Measurements from ENCODE around the gene GAL3ST3. TPM values are rescaled to one million over a fixed set of nuclear protein-coding genes. Genes with fewer than 3 reads are reported as not detected.
"Not testable (repeated sequence)": the region's sequence is repeated elsewhere in the genome, so short reads cannot be mapped to it uniquely, and the experiment has no call there.

GAL3ST3 gene
- total RNA-seq, 4 donors from 2014 or later, result 0.26 to 2.1 (median 1.9) TPM; not detected in 1

DNA sequence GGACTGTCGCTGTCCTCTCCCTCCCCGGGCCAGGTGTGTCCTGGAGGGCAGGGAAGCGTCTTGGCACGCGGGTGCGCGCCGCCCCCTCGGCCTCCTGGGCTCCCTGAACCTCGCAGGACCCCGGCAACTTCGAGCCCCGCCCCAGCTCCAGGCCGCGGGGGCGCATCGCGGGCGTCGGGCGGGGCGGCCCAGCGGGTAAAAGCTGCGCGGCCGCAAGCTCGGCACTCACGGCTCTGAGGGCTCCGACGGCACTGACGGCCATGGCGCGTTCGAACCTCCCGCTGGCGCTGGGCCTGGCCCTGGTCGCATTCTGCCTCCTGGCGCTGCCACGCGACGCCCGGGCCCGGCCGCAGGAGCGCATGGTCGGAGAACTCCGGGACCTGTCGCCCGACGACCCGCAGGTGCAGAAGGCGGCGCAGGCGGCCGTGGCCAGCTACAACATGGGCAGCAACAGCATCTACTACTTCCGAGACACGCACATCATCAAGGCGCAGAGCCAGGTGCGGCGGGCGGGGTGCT lies 37.1 kb downstream of the GAL3ST3 start, which contains the start of gene CST6:
TSS of gene CST6 (plus strand) at position 224 of the 519 bp plus-strand sequence. CDS start at position 261, 37 bp downstream.
- peak within 1 kb of the TSS in 1 of 2 donors; percentile 24 for H3K4me3 ChIP-seq
- no peaks in the 10 kb centered on the region for H3K36me3 ChIP-seq
- intact Hi-C loops (cut with DNase I; ENCODE audit: low total_unique reads), result no loop called here
- TF ChIP-seq CTCF (IDR thresholded peaks at IDR 0.05) (no peak), POLR2A (IDR thresholded peaks at IDR 0.05) (no peak)
- peaks cover 0 to 19% of the 10 kb centered on the region in 2 donors for H3K27me3 ChIP-seq
- H3K4me1 ChIP-seq, result peaks cover 0 to 4% of the 10 kb centered on the region in 2 donors
- no peak for DNase-seq
- H3K27ac ChIP-seq, result no peak within 1 kb of the TSS
- no peaks in the 10 kb centered on the region for H3K9me3 ChIP-seq

DNA sequence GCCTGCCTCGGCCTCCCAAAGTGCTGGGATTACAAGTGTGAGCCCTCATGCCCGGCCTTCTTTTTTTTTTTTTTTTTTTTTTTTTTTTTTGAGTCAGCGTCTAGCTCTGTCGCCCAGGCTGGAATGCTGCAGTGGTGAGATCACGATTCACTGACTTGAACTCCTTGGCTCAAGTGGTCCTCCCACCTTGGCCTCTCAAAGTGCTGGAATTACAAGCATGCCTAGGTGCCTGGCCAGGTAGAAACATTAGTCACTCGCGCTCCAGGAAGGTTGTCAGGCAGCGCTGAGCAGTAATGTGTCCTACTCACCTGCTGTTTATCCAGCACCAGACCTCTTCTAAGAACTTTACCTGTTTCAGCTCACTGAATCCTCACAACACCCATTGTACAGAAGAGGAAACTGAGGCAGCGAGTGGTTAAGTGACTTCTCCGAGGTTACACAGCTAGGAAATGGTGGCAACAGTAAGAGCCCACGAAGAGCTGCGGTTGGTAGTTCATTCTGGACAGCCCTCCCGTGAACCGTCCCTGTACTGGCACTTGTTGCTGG lies 37.6 kb downstream of the GAL3ST3 start:
- TF ChIP-seq POLR2A (IDR thresholded peaks at IDR 0.05), result no peak
- no peak for TF ChIP-seq CTCF (IDR thresholded peaks at IDR 0.05)
- H3K9me3 ChIP-seq, result no peaks in the 10 kb centered on the region
- intact Hi-C loops (cut with DNase I; ENCODE audit: low total_unique reads), result no loop called here
- no peak for DNase-seq
- H3K4me3 ChIP-seq, result peak overlapping the region in 1 of 2 donors; percentile 24
- peaks cover 0 to 19% of the 10 kb centered on the region in 2 donors for H3K27me3 ChIP-seq
- H3K4me1 ChIP-seq, result peaks cover 0 to 4% of the 10 kb centered on the region in 2 donors
- H3K36me3 ChIP-seq, result no peaks in the 10 kb centered on the region
- H3K27ac ChIP-seq, result no peak overlapping the region

DNA sequence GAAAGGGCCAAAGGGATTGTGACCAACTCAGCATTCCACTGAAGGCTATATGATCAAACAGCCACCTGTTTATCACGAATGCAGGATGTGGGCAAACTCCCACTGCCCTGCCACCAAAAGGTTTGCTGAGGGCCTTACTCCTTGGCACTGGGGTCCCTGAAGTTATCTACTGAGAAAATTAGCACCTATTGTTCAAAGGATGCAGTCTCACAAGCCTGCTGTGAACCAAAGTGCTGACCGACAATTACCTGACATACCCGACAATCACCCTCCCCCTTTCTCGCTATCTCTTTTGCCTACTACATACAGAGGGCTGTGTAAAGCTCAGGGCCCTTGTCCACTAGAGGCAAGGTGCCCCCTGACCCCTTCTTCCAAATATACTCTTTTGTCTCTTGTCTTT lies 38.9 kb downstream of the GAL3ST3 start:
- H3K36me3 ChIP-seq; intact Hi-C loops (cut with DNase I; ENCODE audit: low total_unique reads); H3K4me3 ChIP-seq; H3K27ac ChIP-seq; H3K9me3 ChIP-seq; H3K4me1 ChIP-seq; DNase-seq: not testable (repeated sequence)
- H3K27me3 ChIP-seq, result peaks cover 0 to 19% of the 10 kb centered on the region in 2 donors

DNA sequence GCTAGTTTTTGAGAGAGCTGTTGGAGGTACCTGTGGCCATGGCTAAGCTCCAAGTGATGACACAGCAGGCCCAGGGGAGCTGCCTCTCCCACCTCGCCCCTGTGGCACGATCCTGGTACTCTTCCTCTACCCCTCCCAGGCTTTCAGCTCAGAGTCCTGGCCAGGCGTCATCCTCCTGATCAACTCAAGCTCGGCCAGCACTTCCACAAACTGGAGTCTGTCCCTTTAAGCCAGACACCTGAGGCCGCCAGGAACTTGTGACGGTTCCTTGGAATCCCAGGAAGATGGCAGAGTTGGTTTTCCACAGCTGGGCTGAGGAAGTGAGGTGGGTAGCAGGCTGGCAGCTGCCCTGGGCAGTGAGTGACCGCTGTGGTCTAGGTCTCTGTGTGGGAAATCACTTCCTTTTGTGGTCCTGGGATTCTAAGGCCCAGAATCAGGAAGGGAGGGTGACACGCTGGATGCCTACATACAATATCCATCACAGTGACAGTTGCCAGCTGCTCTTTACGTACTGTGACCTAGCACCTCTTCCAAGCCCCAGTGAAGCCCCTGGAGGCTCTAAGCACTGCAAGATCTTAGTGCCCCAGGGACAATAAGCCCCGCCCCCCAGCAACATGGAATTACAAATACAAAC lies 40.4 kb downstream of the GAL3ST3 start:
- intact Hi-C loops (cut with DNase I; ENCODE audit: low total_unique reads), result no loop called here
- H3K27ac ChIP-seq, result no peak overlapping the region

GRCh38 chr11:66008095-66008467 lies 40.9 kb downstream of the GAL3ST3 start:
- no peak for TF ChIP-seq CTCF (IDR thresholded peaks at IDR 0.05)
- no peak for TF ChIP-seq POLR2A (IDR thresholded peaks at IDR 0.05)
- Histone ChIP-seq H3K27ac (no peak overlapping the region), H3K9me3 (no peaks in the 10 kb centered on the region), H3K4me3 (no peak overlapping the region), H3K4me1 (peaks cover 3 to 9% of the 10 kb centered on the region in 2 donors), H3K27me3 (peaks cover 0 to 9% of the 10 kb centered on the region in 2 donors), H3K36me3 (no peaks in the 10 kb centered on the region)
- no peak for DNase-seq
- intact Hi-C loops (cut with DNase I; ENCODE audit: low total_unique reads), result no loop called here

More for the DNA sequence above, 40.4 kb downstream of the GAL3ST3 start:
- TF ChIP-seq CTCF (IDR thresholded peaks at IDR 0.05) (no peak), POLR2A (IDR thresholded peaks at IDR 0.05) (no peak)
- Histone ChIP-seq H3K27me3 (peaks cover 0 to 14% of the 10 kb centered on the region in 2 donors), H3K36me3 (no peaks in the 10 kb centered on the region), H3K4me1 (peaks cover 0 to 4% of the 10 kb centered on the region in 2 donors), H3K9me3 (no peaks in the 10 kb centered on the region), H3K4me3 (no peak overlapping the region)
- DNase-seq, result no peak

All from uterus (tissue), 4 donors.